GM12872 (cell line): Measurements from ENCODE around the gene MMS22L.

Source experiments
- CTCF ChIP-seq: IDR thresholded peaks from 3 replicates; pipeline ENCODE4 v1.5.1; 2011; ENCODE audit warnings: low read depth, mild to moderate bottlenecking, low read length, moderate library complexity; ENCODE audit not compliant: insufficient read depth

MMS22L gene

GRCh38 chr6:97282238-97282725 is 734 bp downstream of the MMS22L start:
- no peak for TF ChIP-seq CTCF

GRCh38 chr6:97280766-97281165 is 2.2 kb downstream of the MMS22L start:
- TF ChIP-seq CTCF = no peak

- no peak for TF ChIP-seq CTCF
These were observed 7.2 kb downstream of the MMS22L start for GRCh38 chr6:97275804-97276203.

- TF ChIP-seq CTCF = no peak
These were observed 13.2 kb downstream of the MMS22L start for GRCh38 chr6:97269821-97270220.

GRCh38 chr6:97262676-97263075 is 20.3 kb downstream of the MMS22L start:
- no peak for TF ChIP-seq CTCF

GRCh38 chr6:97246842-97247241 is 36.2 kb downstream of the MMS22L start:
- no peak for TF ChIP-seq CTCF

GRCh38 chr6:97240222-97240621 is 42.8 kb downstream of the MMS22L start:
- no peak for TF ChIP-seq CTCF

GRCh38 chr6:97231911-97232310 is 51.1 kb downstream of the MMS22L start:
- TF ChIP-seq CTCF = no peak
